GM10847 (cell line): ENCODE measurements around the gene CSE1L.

Source experiments
- POLR2A ChIP-seq: IDR thresholded peaks from 2 replicates; pipeline ENCODE4 v1.6.1; 2011; ENCODE audit not compliant: insufficient read length; ENCODE audit errors: extremely low read depth

Gene CSE1L

DNA sequence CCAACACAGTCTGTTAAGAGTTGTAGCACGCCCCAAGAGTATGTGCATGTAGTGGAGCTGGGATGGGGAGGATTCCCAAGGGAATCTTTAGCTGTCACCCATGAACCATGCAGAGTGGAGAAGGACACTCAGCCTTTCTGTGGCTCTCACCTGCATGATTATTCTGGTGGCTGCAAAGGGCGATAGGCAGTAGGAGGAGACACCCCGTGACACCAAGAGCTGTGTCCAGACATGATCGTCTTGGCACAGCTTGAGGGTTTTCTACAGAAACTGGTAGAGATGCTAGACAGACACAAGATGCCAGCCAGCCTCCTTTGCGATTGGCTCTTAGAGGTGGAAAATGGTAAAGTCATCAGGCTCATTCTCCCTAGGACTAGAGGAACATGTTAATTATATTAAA lies 3.1 kb upstream of the CSE1L start:
- TF ChIP-seq POLR2A = no peak

- no peak for TF ChIP-seq POLR2A
Measured at GRCh38 chr20:49045440-49046086, 549 bp upstream of the CSE1L start.

DNA sequence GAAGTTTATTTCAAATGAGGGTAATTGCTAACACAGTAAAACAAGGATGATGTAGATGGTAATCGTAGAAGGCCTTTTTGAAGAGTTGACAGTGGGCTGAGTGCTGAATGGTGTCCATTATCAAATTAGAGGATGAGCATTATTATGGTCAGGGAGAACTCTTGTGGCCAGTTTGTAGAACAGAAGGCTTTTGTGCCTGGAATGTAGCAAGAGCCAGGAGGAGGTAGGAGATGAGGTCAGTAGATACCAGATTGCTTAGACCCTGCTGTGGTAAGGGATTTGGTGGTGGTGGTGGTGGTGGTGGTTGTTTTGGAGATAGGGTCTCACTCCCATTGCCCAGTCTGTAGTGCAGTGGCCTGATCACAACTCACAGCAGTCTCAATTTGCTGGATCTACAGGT lies 6.2 kb downstream of the CSE1L start:
- no peak for TF ChIP-seq POLR2A

DNA sequence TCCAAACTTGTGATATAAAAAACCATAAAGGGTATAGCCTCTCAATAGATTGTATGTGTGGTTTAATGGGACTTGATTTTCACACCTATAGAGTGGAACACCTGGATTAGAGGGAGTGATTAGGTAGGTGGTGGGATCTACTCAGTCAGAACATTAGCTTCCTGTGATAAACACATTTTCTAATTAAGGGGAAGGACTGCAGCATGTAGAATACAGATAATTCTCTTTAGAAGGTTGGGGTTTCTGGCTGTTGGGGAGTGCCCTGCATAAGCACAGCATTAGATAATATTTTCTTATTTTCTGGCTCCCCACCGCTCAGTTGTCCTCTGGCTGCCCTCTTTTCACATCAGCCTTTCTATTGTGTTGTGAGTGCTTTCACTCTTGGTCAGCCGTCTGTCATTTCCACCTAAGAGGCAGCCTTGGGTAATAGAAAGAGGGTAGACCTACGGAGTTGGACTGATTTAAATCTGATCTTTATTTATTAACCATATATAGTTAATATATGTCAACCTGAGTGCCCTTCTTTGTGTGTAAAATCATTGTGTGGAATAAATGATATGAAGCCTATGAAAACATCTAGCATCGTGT lies 8.0 kb downstream of the CSE1L start:
- no peak for TF ChIP-seq POLR2A

GRCh38 chr20:49063279-49063678 lies 17.2 kb downstream of the CSE1L start:
- no peak for TF ChIP-seq POLR2A

DNA sequence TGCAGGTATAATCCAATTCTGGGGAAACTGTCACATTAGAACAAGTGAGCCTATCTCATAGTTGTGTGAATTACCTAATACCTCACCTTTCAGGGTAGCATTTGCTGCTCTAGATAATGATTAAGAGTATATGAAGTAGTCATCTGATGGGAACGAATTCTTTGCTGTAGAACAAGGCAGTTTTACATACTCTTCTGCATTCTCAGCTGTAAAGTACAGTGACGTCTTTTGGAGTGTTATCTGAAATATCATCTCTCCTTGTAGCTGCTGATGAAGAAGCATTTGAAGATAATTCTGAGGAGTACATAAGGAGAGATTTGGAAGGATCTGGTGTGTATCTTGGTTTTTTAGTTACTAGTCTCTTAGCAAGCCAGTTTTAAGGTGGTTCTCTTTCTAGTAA lies 28.4 kb downstream of the CSE1L start:
- TF ChIP-seq POLR2A = no peak

DNA sequence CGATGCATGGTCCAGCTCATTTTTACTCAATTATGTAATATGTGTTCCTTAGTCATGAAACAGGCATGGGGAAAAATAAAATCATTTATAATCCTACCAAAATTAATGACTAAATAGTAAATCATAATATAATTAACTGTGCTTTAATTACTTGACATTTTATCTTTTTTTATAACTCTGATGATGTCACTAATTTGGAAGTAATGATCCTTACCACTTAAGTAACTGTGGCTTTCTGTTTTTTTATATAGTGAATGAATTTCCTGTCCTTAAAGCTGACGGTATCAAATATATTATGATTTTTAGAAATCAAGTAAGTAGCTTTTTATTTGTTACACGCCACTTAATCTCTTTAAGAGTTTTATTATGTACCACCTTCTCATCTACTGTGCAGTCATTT lies 32.2 kb downstream of the CSE1L start:
- no peak for TF ChIP-seq POLR2A

DNA sequence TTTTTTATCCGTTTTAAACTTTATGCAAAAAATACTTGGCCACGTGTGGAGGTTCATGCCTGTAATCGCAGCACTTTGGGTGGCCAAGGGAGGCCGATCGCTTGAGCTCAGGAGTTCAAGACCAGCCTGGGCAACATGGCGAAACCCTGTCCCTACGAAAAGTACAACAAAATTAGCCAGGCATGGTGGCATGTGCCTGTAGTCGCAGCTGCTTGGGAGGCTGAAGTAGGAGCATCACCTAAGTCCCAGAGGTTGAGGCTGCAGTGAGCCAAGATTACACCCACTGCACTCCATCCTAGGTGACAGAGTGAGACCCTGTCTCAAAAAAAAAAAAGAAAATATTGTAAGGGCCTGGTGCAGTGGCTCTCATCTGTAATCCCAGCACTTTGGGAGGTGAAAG lies 45.0 kb downstream of the CSE1L start:
- no peak for TF ChIP-seq POLR2A

DNA sequence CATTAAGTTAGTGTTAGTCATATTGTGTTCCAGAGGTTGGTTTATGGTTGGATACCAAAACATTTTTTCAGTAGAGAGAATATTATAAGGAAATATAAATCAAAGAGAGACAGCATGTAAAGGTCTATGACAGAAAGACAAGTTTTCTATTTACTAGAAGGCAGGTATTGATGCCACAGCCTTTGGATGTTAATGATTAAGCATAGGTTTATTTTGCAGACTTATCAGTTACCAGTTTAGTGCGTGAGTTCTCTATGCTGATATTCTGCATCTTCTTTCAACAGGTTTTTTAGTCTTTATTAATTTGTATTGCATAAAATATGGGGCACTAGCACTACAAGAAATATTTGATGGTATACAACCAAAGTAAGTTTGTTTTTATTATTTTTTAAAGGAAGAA lies 45.6 kb downstream of the CSE1L start:
- TF ChIP-seq POLR2A = no peak

- TF ChIP-seq POLR2A = no peak
Measured at GRCh38 chr20:49096203-49096730, 50.2 kb downstream of the CSE1L start.

DNA sequence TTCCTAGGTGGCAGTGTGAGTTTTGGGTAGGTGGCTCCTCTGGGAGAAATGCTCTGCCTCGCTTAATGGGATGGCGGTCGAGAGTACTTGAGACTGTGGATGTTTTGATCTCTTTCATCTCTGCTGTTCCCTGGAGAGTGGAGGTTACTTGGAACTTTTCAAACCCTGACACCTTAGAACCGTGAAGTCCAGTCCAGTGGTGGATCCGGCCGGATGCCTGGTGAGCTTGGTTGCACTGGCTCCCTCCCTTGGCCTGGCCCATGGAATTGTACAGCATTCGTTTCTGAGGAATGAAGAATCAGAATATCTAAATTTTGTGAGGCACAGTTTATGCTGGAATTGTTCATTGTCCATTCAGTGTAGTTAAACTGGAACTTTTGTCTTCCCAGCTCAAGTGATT lies 51.0 kb downstream of the CSE1L start:
- no peak for TF ChIP-seq POLR2A

DNA sequence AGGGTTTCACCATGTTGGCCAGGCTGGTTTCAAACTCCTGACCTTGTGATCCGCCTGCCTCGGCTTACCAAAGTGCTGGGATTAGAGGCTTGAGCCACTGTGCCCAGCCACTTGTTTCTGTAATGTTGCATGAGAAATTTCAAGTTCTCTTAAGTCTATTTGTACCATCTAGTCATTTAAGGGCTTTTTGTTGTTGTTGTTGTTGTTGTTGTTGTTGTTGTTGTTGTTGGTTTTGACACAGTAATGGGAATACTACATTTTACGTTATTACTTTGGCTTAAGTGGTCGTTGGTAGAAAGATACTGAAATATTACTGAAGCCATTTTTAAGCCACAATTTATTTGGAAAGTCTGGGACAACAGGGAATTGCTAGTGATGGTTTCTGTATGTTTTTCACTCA lies 52.0 kb downstream of the CSE1L start:
- no peak for TF ChIP-seq POLR2A

DNA sequence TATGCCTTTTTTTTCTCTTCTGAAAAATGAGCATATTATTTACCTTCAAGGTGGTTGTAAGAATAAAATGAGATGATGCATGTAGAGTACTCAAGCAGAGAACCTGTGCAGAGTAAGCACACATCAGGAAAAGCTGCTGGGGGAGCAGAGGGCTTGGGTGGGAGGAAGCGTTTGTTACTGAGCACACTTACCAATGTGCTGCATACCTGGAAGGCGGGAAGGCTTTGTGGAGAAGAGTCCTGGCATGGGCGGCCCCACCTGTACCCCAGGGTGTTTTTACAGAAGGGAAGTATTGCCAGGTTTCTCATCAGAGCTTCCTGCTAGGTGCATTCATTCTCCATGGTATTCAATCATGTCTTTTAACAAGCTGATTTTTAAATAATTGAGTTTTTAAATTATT lies 52.9 kb downstream of the CSE1L start:
- TF ChIP-seq POLR2A = no peak

GRCh38 chr20:49100972-49101371 lies 54.9 kb downstream of the CSE1L start:
- TF ChIP-seq POLR2A = no peak

GRCh38 chr20:49103019-49103418 lies 56.9 kb downstream of the CSE1L start:
- no peak for TF ChIP-seq POLR2A

GRCh38 chr20:49103647-49104364 lies 57.7 kb downstream of the CSE1L start:
- no peak for TF ChIP-seq POLR2A

GRCh38 chr20:49104365-49104648 lies 58.2 kb downstream of the CSE1L start:
- no peak for TF ChIP-seq POLR2A
